K562 (cell line): ENCODE measurements around the gene HMX2. TPM values are rescaled to one million over a fixed set of nuclear protein-coding genes. Genes with fewer than 3 reads are reported as not detected.

ENCODE experiments used
- ATAC-seq: fragments of 200-7000 bp; cut with Tn5 transposase; 3 replicates; pipeline ENCODE4 v1.9.1; 2020; ENCODE audit warnings: moderate library complexity
- BruUV-seq: library from RNA; stranded (reverse); fragments of 400-500 nt; replicated peaks from 2 replicates; lab custom pipeline; 2021; lab: Mats Ljungman, UMichigan
- CTCF ChIA-PET: fragments of 300-600 bp; formaldehyde crosslinking; extraction: SDS; loops from one replicate; lab custom pipeline; 2021; ENCODE audit warnings: low intra/inter-chr PET ratio; lab: Yijun Ruan, JAX
- POLR2A ChIA-PET: fragments of 300-600, 350-650 bp; sonication (Branson Sonifier 250); formaldehyde crosslinking; extraction: SDS; loops from one replicate; lab custom pipeline; 2021; ENCODE audit warnings: antibody characterized with exemption, inconsistent platforms; lab: Yijun Ruan, JAX
- DNase-seq, 4 experiments: peaks; one replicate each; pipeline versions ENCODE4 v3.0.0 to v3.0.0-alpha.2; 2011 to 2018; ENCODE audit warnings: low spot score in 3 of 4, mixed read lengths in 3 of 4; ENCODE audit errors: extremely low read depth in 1 of 4
- FAIRE-seq: peaks from 2 replicates; lab custom pipeline; 2011; peaks lifted over from hg19 to GRCh38; lab: Jason Lieb, UNC
- H2AFZ ChIP-seq: 2 replicates; pipeline ENCODE4 v1.6.0; 2011; ENCODE audit warnings: low read depth, low read length, control low read depth, inconsistent platforms
- H3K27ac ChIP-seq: fragments of 200-600 bp; 3 replicates; pipeline ENCODE4 v1.8.0; 2011; ENCODE audit warnings: low read depth, mild to moderate bottlenecking, control low read depth, inconsistent platforms, low read length, moderate library complexity, mixed read lengths; ENCODE audit errors: extremely low read depth
- H3K27me3 ChIP-seq, 2 experiments: fragments of 300-600 bp in 1 of 2; 2 replicates in 1 of 2; 3 replicates in 1 of 2; pipeline versions ENCODE4 v1.6.0 to v1.8.0; 2011; ENCODE audit warnings: inconsistent platforms in 2 of 2, low read length in 2 of 2, mild to moderate bottlenecking in 1 of 2, mixed read lengths in 1 of 2, moderate library complexity in 1 of 2; ENCODE audit not compliant: control insufficient read depth in 2 of 2, insufficient read depth in 2 of 2
- H3K36me3 ChIP-seq: fragments of 300-600 bp; 3 replicates; pipeline ENCODE4 v1.8.0; 2011; ENCODE audit warnings: mild to moderate bottlenecking, low read length, inconsistent platforms; ENCODE audit not compliant: control insufficient read depth, insufficient read depth
- H3K4me1 ChIP-seq, 2 experiments: fragments of 200-600 bp in 1 of 2; replicated peaks in 1 of 2; 2 replicates in 1 of 2; 3 replicates in 1 of 2; pipeline versions ENCODE4 v1.5.1 to v1.8.0; 2011; ENCODE audit warnings: inconsistent platforms in 2 of 2, low read length in 2 of 2, mild to moderate bottlenecking in 1 of 2, mixed read lengths in 1 of 2, moderate library complexity in 1 of 2; ENCODE audit not compliant: control insufficient read depth in 2 of 2, insufficient read depth in 2 of 2
- H3K4me2 ChIP-seq: 2 replicates; pipeline ENCODE4 v1.6.1; 2011; ENCODE audit warnings: low read length, control low read depth, inconsistent platforms, mixed read lengths; ENCODE audit not compliant: insufficient read depth
- H3K4me3 ChIP-seq: fragments of 200-600 bp; sonication (generic), shearing (Covaris generic); 2 replicates; pipeline ENCODE4 v1.5.1; 2016; ENCODE audit warnings: control low read depth, inconsistent platforms
- H3K79me2 ChIP-seq: fragments of 200-600 bp; 3 replicates; pipeline ENCODE4 v1.8.0; 2011; ENCODE audit warnings: low read length, inconsistent platforms; ENCODE audit not compliant: control insufficient read depth, insufficient read depth
- H3K9ac ChIP-seq, 2 experiments: 2 replicates each; pipeline versions ENCODE4 v1.6.0 to v1.6.1; 2011; ENCODE audit warnings: low read depth in 2 of 2, low read length in 2 of 2, control low read depth in 1 of 2, inconsistent platforms in 1 of 2, mild to moderate bottlenecking in 1 of 2, mixed read lengths in 1 of 2; ENCODE audit not compliant: insufficient read depth in 1 of 2
- H3K9me1 ChIP-seq: one replicate; pipeline ENCODE4 v1.6.0; 2011; ENCODE audit warnings: inconsistent platforms, mild to moderate bottlenecking, low read length, moderate library complexity; ENCODE audit not compliant: control insufficient read depth, insufficient read depth
- H3K9me3 ChIP-seq: replicated peaks from 2 replicates; pipeline ENCODE4 v1.5.1; 2011; ENCODE audit warnings: low read depth, low read length, inconsistent platforms; ENCODE audit not compliant: control insufficient read depth, insufficient read depth
- H4K20me1 ChIP-seq: replicated peaks from 2 replicates; pipeline ENCODE4 v1.6.1; 2011; ENCODE audit warnings: low read length, inconsistent platforms, mixed read lengths; ENCODE audit not compliant: control insufficient read depth, insufficient read depth
- BRF1 ChIP-seq: IDR thresholded peaks from 3 replicates; pipeline ENCODE4 v1.6.1; 2011; ENCODE audit warnings: borderline replicate concordance, mild to moderate bottlenecking; ENCODE audit not compliant: insufficient read length; ENCODE audit errors: extremely low read depth
- NBN ChIP-seq: fragments of 450-650 bp; IDR thresholded peaks from 2 replicates; pipeline ENCODE4 v1.6.1; 2016; ENCODE audit warnings: low read depth, mild to moderate bottlenecking
- NCOA1 ChIP-seq: fragments of 450-650 bp; IDR thresholded peaks from 2 replicates; pipeline ENCODE4 v1.6.1; 2016; ENCODE audit warnings: low read depth
- RBBP5 ChIP-seq: fragments of 200-600 bp; sonication (generic); IDR thresholded peaks from 2 replicates; pipeline ENCODE4 v1.6.1; 2012; ENCODE audit warnings: borderline replicate concordance, mild to moderate bottlenecking, low read length, control low read depth, inconsistent platforms; ENCODE audit not compliant: insufficient read depth, poor library complexity, severe bottlenecking
- WGBS: fragments of 100-300 bp; shearing (Covaris generic); methylation state at CpG from one replicate; pipeline ENCODE4 v1.1.6; 2016; ENCODE audit warnings: low coverage, mixed read lengths; ENCODE audit not compliant: insufficient coverage; ENCODE audit errors: missing lambda C conversion rate; 5-methylcytosine and 5-hydroxymethylcytosine counted together
- in situ Hi-C: fragments of 300-500 bp; cut with MboI; formaldehyde crosslinking; loops from 4 replicates; pipeline ENCODE4 v1.15.0; 2018; ENCODE audit warnings: inconsistent platforms, mixed read lengths
- intact Hi-C: fragments of 100-400 bp; cut with micrococcal nuclease; formaldehyde crosslinking; loops from 2 replicates; pipeline ENCODE4 v1.14.2; 2022
- polyA plus RNA-seq, 8 experiments: library from polyadenylated mRNA; depleted of rRNA in 4 of 8; stranded (reverse) in 5 of 8; unstranded in 3 of 8; fragments of >200 nt; fragmentation: Nextera tagmentation in 2 of 8; fragmentation: Illumina TruSeq in 1 of 8; extraction: Ambion mirVana in 2 of 8; extraction: Trizol in 1 of 8; gene quantifications; 2 replicates each; pipeline versions ENCODE4 v1.2.1 to v1.2.3, GENCODE V29; 2011 to 2014; ENCODE audit warnings: inconsistent platforms in 1 of 8, missing spikeins in 1 of 8
- total RNA-seq, 7 experiments: library from RNA; depleted of rRNA in 6 of 7; stranded (reverse); fragments of >200 nt in 6 of 7; fragmentation: Illumina TruSeq in 2 of 7; extraction: Trizol in 2 of 7; gene quantifications; 2 replicates each; pipeline versions ENCODE4 v1.2.1 to v1.2.3, GENCODE V29; 2011 to 2021; ENCODE audit warnings: low replicate concordance in 1 of 7
- TF ChIP-seq, protein P1 (sequence below): fragments of 450-650 bp; formaldehyde crosslinking; IDR thresholded peaks from 2 replicates; pipeline ENCODE4 v1.4.0; 2022; ENCODE audit warnings: missing genetic modification characterization

Gene HMX2
- total and polyA plus RNA-seq, 9 of the 15 experiments (the other 6 are each of a cell fraction or from before 2014, with no cell fraction given): 0.07 to 0.58 (median 0.09) TPM; not detected in 2

DNA sequence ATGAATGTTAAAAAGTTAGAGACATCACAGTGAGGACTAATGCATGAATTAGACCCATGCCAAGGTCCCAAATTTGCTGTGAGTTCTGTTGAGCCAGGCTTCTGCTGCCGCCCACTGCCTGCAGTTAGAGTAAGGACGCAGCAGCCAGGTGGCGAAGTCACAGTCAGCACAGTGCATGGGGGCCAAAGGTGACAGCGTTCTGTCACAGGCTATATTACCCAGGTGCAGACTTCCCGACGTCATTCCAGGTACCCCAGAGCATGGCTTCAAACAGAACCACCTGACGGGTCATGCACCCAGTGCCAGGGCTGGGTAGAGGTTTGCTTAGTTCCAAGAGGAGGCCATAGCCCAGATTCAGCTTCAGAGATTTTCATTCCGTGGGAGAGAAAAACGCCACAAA is 46.1 kb upstream of the HMX2 start (continued):
- TF ChIP-seq, protein P1, sequence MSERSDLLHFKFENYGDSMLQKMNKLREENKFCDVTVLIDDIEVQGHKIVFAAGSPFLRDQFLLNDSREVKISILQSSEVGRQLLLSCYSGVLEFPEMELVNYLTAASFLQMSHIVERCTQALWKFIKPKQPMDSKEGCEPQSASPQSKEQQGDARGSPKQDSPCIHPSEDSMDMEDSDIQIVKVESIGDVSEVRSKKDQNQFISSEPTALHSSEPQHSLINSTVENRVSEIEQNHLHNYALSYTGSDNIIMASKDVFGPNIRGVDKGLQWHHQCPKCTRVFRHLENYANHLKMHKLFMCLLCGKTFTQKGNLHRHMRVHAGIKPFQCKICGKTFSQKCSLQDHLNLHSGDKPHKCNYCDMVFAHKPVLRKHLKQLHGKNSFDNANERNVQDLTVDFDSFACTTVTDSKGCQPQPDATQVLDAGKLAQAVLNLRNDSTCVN (CRISPR knock-in tag): no peak
- TF ChIP-seq NBN (no peak), RBBP5 (no peak)

GRCh38 chr10:123102673-123103072 is 45.3 kb upstream of the HMX2 start:
- no peak for ATAC-seq
- in situ Hi-C loops: no loop called here

More at GRCh38 chr10:123102673-123103072, 45.3 kb upstream of the HMX2 start:
- no peaks in the 10 kb centered on the region for H4K20me1 ChIP-seq
- TF ChIP-seq NCOA1 (no peak), BRF1 (no peak)
- no TSS peak for BruUV-seq
- H3K27ac ChIP-seq: no peak overlapping the region
- POLR2A ChIA-PET: interaction anchor here (0.7 kb wide), 1 partner anchor 13 kb away, joined by 3 read pairs; no protein-coding TSS in a partner anchor
- H3K9me1 ChIP-seq: no peaks in the 10 kb centered on the region
- CTCF ChIA-PET: no interaction called here
- FAIRE-seq (no peak), DNase-seq (no peak)
- H3K79me2 ChIP-seq: no peaks in the 10 kb centered on the region
- no peaks in the 10 kb centered on the region for H3K9me3 ChIP-seq
- intact Hi-C loops: no loop called here
- H3K4me3 ChIP-seq: no peak overlapping the region
- peaks cover 2 to 42% of the 10 kb centered on the region in 2 experiments; a peak in 3 of 5 replicates for H3K27me3 ChIP-seq
- H3K9ac ChIP-seq: no peak overlapping the region
- no peak overlapping the region for H3K4me2 ChIP-seq
- H3K4me1 ChIP-seq: no peaks in the 10 kb centered on the region
- H3K36me3 ChIP-seq: no peaks in the 10 kb centered on the region
- no peak overlapping the region for H2AFZ ChIP-seq
- 0% methylated on average over 2 of the region's 2 CpGs for WGBS
